Stimulated activated CD4-positive, alpha-beta T cell treated with anti-CD3 and anti-CD28 coated beads, Interleukin-1b, Interleukin-23, amount 100 ng/mL, for 4 hours (primary cell): Measurements from ENCODE around the gene GOLGA8K.
A peak's percentile ranks its signal among the peaks of the same experiment; 100 is the strongest.
"Not testable (repeated sequence)": the region's sequence is repeated elsewhere in the genome, so short reads cannot be mapped to it uniquely, and the experiment has no call there.

ENCODE experiments used
- DNase-seq, 2 donors: peaks; one replicate each; pipeline ENCODE4 v3.0.0-alpha.2; 2020; ENCODE audit warnings: low read depth in 2 of 2

The GOLGA8K gene

DNA sequence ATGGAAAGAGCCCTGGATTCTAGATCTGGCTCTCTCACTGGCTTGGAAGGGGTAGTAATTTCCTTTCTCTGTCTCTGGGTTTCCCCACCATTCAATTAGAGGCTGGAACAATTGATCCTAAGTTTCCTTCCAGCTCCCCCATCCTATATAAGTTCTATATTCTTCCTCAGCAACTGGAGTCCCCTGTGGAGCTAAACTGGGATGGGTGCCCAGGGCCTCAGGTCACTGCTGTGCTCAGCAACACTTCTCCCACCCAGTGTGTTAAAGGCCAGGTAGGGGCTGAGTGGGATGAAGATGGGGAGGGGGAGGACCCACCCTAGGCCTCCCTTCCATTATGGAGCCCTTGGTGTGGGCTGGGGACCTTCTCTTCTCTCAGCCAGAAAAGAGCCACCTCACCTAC lies 46.2 kb downstream of the GOLGA8K start:
- not testable (repeated sequence) for DNase-seq

DNA sequence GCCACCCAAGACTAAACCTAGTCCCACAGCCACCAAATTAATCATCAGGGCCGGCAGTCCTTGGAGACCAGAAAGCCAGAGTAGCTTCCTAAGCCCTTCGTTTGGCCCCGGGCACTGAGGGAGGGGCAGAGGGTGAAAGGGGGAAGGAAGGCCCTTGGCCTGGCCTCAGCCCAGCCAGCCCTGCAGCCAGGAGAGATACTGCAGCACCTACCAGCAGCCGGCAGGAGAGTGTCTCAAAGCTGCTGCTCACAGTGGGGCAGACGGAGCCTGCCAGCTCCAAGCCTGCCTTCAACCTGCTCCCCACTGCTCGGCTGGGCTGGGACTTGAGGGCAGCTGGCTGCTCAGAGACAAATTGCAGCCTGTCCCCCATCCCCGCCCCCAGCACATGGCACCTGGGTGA lies 50.3 kb downstream of the GOLGA8K start:
- not testable (repeated sequence) for DNase-seq

DNA sequence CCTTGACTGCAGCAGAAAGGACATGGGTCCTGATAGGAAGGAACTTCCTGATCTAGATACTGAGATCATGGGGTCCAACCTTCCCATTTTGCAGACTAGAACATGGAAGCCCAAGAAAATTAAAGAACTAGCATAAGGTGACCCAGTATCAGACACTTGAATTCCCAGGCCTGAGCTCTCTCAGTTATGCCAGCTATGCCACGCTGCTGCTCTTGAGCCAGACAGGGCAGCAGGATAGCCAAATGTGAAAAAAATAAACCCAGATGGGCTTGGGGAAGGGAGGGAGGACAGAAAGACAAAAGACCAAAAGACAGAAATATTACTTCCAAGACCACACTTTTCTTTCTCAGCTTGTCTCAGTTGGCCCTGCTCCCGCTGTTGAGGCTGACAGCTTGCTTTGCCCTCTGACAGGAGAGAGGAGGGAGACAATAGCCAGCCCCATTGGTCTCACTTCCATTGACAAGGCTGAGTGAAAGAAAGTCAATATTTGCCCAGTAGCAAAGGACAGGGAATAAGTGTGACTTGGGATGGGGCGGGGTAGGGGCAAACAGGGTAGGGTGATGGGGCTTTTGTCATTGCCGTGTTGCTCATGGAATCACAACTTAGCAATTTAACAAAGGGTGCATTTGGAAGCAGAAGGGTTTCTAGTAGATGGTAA lies 52.4 kb downstream of the GOLGA8K start:
- not testable (repeated sequence) for DNase-seq

DNA sequence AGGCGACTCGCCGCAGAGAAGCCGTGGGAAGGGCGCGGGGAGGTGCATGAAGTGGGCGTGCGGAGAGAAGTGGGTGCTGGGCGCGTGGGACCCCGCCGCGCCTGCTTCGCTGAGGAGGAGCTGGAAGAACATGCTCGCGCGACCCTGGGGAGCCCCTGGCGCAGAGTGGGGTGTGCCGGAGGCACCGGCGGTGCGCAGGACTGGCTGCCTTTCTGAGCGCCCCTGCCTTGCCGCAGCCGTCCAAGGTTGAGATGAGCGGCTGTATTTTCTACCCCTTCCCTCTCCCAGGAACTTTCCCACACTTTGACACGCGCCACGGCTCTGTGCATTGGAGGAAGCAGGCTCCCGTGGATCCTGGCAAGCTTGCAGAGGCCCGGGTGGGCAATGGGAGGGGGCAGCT lies 56.1 kb downstream of the GOLGA8K start:
- DNase-seq = peak in 1 of 2 donors; percentile 1

DNA sequence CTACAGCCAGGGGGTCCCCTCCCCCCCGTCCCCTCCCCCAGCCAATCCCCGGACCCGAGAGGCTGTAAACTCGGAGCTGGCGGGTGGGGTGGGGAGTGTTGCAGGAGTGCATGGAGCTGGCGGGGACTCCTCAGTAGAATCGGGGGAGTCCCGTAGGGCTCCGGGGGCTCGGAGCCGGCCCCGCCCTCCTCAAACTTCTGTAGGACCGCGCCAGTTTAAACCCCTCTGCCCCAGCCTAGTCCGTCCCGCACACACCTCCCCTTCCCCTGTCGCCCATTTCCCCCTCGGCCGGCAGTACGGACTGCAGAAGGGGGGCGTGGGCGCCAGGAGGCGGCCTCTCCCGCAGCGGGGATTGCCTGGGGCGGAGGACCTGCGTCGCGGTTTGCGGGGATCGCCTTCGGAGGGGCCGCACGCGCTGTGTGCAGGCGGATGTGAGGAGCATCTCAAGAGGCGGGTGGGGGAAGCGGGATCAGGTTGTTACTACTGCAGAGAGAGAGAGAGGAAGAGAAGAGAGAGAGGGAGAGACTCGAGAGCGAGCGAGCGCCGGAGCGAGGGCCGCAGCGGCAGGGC lies 57.0 kb downstream of the GOLGA8K start:
- DNase-seq = not testable (repeated sequence)

DNA sequence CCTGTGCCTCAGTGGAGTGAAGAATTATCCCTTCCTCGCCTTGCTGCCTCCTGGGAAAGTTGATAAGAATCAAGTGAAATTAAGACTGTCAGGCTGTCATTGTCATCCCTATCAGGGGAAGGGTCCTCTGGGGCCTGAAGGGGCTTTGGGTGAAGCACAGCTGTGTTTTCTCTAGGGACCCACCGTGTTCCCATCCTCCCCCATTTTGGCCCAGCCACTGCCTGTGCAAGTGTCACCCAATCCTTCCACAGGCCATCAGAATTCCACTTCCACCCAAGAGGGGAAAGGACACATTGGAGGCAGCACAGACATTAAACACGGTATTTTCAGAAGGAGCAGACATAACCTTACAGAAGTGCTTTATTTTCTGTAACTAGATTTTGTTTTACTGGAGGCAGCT lies 59.2 kb downstream of the GOLGA8K start:
- not testable (repeated sequence) for DNase-seq
